HG03520 (cell line): ENCODE measurements around the gene NDUFA13.

ENCODE experiments used
- ATAC-seq: cut with Tn5 transposase; IDR thresholded peaks from one replicate; pipeline ENCODE4 v1.9.1; 2021; ENCODE audit warnings: mild to moderate bottlenecking, moderate library complexity; ENCODE audit not compliant: unreplicated experiment

NDUFA13 gene

GRCh38 chr19:19566306-19566705 is 50.3 kb downstream of the NDUFA13 start:
- no peak for ATAC-seq

- no peak for ATAC-seq
Measured at GRCh38 chr19:19567391-19567790, 51.4 kb downstream of the NDUFA13 start.

- ATAC-seq: no peak
Measured at GRCh38 chr19:19568802-19569756, 53.1 kb downstream of the NDUFA13 start.

- no peak for ATAC-seq
Measured at GRCh38 chr19:19570571-19570970, 54.5 kb downstream of the NDUFA13 start.

GRCh38 chr19:19571071-19571786 is 55.2 kb downstream of the NDUFA13 start:
- no peak for ATAC-seq

- ATAC-seq: no peak
Measured at GRCh38 chr19:19575411-19575810, 59.4 kb downstream of the NDUFA13 start.
